GM19397 (cell line): Measurements from ENCODE around the gene TTC39C.

Experiments
- ATAC-seq: cut with Tn5 transposase; IDR thresholded peaks from one replicate; pipeline ENCODE4 v1.9.1; 2021; ENCODE audit warnings: mild to moderate bottlenecking, moderate library complexity; ENCODE audit not compliant: unreplicated experiment

Gene TTC39C

GRCh38 chr18:24014062-24014985 lies at the start of gene TTC39C:
TSS of gene TTC39C (plus strand) at chr18:24014754. CDS start at chr18:24014872, 118 bp downstream.
- peak; percentile 43 for ATAC-seq

GRCh38 chr18:23966909-23967308 lies 47.6 kb upstream of the TTC39C start:
- no peak for ATAC-seq

GRCh38 chr18:23967321-23968089 lies 47.0 kb upstream of the TTC39C start:
- ATAC-seq = peak; percentile 55

- ATAC-seq = no peak
Measured at GRCh38 chr18:23968638-23969604, 45.6 kb upstream of the TTC39C start.

GRCh38 chr18:23969664-23970063 lies 44.9 kb upstream of the TTC39C start:
- ATAC-seq = no peak

GRCh38 chr18:23970161-23971096 lies 44.1 kb upstream of the TTC39C start:
- no peak for ATAC-seq

GRCh38 chr18:23971097-23971440 lies 43.5 kb upstream of the TTC39C start:
- no peak for ATAC-seq

GRCh38 chr18:23971666-23972230 lies 42.8 kb upstream of the TTC39C start:
- ATAC-seq = no peak

- no peak for ATAC-seq
Measured at GRCh38 chr18:23972453-23972852, 42.1 kb upstream of the TTC39C start.

GRCh38 chr18:23977103-23977502 lies 37.5 kb upstream of the TTC39C start:
- no peak for ATAC-seq

- ATAC-seq = no peak
Measured at GRCh38 chr18:23977719-23978483, 36.7 kb upstream of the TTC39C start.

GRCh38 chr18:23981369-23981980 lies 33.1 kb upstream of the TTC39C start:
- peak; percentile 95 for ATAC-seq

- no peak for ATAC-seq
Measured at GRCh38 chr18:23982155-23983079, 32.1 kb upstream of the TTC39C start.

GRCh38 chr18:23983112-23983511 lies 31.4 kb upstream of the TTC39C start:
- no peak for ATAC-seq

GRCh38 chr18:23986600-23987359 lies 27.8 kb upstream of the TTC39C start:
- ATAC-seq = no peak
